Trophoblast cell (in vitro differentiated cells and primary cell): Measurements from ENCODE around the gene PRDM16.

ENCODE experiments used
- DNase-seq, 2 donors: peaks; one replicate each; pipeline ENCODE4 v3.0.0-alpha.2; 2016
- H2AFZ ChIP-seq: 2 replicates; pipeline ENCODE4 v1.6.1; 2013; ENCODE audit warnings: low read length, moderate library complexity, mild to moderate bottlenecking; ENCODE audit not compliant: insufficient read depth, poor library complexity
- H2AK5ac ChIP-seq: 2 replicates; pipeline ENCODE4 v1.6.1; 2013; ENCODE audit warnings: mild to moderate bottlenecking, low read length
- H2BK120ac ChIP-seq: 2 replicates; pipeline ENCODE4 v1.6.1; 2013; ENCODE audit warnings: low read length, mild to moderate bottlenecking, moderate library complexity; ENCODE audit not compliant: insufficient read depth, poor library complexity
- H2BK12ac ChIP-seq: 2 replicates; pipeline ENCODE4 v1.6.1; 2013; ENCODE audit warnings: mild to moderate bottlenecking, low read length, moderate library complexity
- H2BK5ac ChIP-seq: 2 replicates; pipeline ENCODE4 v1.6.1; 2013; ENCODE audit warnings: low read length, low read depth, moderate library complexity, mild to moderate bottlenecking; ENCODE audit not compliant: poor library complexity
- H3K14ac ChIP-seq: 2 replicates; pipeline ENCODE4 v1.6.1; 2013; ENCODE audit warnings: mild to moderate bottlenecking, low read length
- H3K18ac ChIP-seq: 2 replicates; pipeline ENCODE4 v1.6.1; 2013; ENCODE audit warnings: mild to moderate bottlenecking, low read length
- H3K23ac ChIP-seq: 2 replicates; pipeline ENCODE4 v1.6.1; 2013; ENCODE audit warnings: low read length
- H3K27ac ChIP-seq: 2 replicates; pipeline ENCODE4 v1.5.1; 2013; ENCODE audit warnings: low read depth, mild to moderate bottlenecking, inconsistent platforms, low read length, moderate library complexity
- H3K27me3 ChIP-seq: 2 replicates; pipeline ENCODE4 v1.6.1; 2013; ENCODE audit warnings: inconsistent platforms, mild to moderate bottlenecking, low read length, moderate library complexity; ENCODE audit not compliant: insufficient read depth
- H3K36me3 ChIP-seq, 2 experiments: 1 replicate in 1 of 2; 2 replicates in 1 of 2; pipeline ENCODE4 v1.6.1; 2013; ENCODE audit warnings: low read length in 2 of 2, mild to moderate bottlenecking in 2 of 2, moderate library complexity in 1 of 2; ENCODE audit not compliant: insufficient read depth in 2 of 2, control insufficient read depth in 1 of 2
- H3K4ac ChIP-seq: 2 replicates; pipeline ENCODE4 v1.6.1; 2013; ENCODE audit warnings: low read depth, mild to moderate bottlenecking, low read length, moderate library complexity
- H3K4me1 ChIP-seq, 2 experiments: 1 replicate in 1 of 2; 2 replicates in 1 of 2; pipeline ENCODE4 v1.6.1; 2013; ENCODE audit warnings: low read length in 2 of 2, mild to moderate bottlenecking in 2 of 2, moderate library complexity in 1 of 2; ENCODE audit not compliant: insufficient read depth in 2 of 2, control insufficient read depth in 1 of 2
- H3K4me2 ChIP-seq: 2 replicates; pipeline ENCODE4 v1.6.1; 2013; ENCODE audit warnings: inconsistent platforms, mild to moderate bottlenecking, low read length, moderate library complexity
- H3K4me3 ChIP-seq: 2 replicates; pipeline ENCODE4 v1.5.1; 2013; ENCODE audit warnings: mild to moderate bottlenecking, low read depth, low read length, inconsistent platforms
- H3K79me1 ChIP-seq: one replicate; pipeline ENCODE4 v1.6.1; 2013; ENCODE audit warnings: low read length
- H3K79me2 ChIP-seq: 2 replicates; pipeline ENCODE4 v1.6.1; 2013; ENCODE audit warnings: low read length, mild to moderate bottlenecking; ENCODE audit not compliant: control insufficient read depth, insufficient read depth, poor library complexity
- H3K9ac ChIP-seq: 2 replicates; pipeline ENCODE4 v1.6.1; 2013; ENCODE audit warnings: mild to moderate bottlenecking, low read length
- H3K9me3 ChIP-seq: 2 replicates; pipeline ENCODE4 v1.6.1; 2013; ENCODE audit warnings: low read depth, mild to moderate bottlenecking, control low read depth, inconsistent platforms, low read length; ENCODE audit not compliant: insufficient read depth
- H4K12ac ChIP-seq: 2 replicates; pipeline ENCODE4 v1.6.1; 2013; ENCODE audit warnings: low read depth, mild to moderate bottlenecking, low read length, moderate library complexity
- H4K8ac ChIP-seq: 2 replicates; pipeline ENCODE4 v1.6.1; 2013; ENCODE audit warnings: low read depth, mild to moderate bottlenecking, low read length, moderate library complexity
- H4K91ac ChIP-seq: one replicate; pipeline ENCODE4 v1.6.1; 2013; ENCODE audit warnings: low read depth, mild to moderate bottlenecking, low read length, moderate library complexity
- WGBS: extraction: QIAGEN DNeasy Blood & Tissue Kit; methylation state at CpG from one replicate; pipeline ENCODE4 v1.1.7; 2013; ENCODE audit warnings: missing lambda C conversion rate; ENCODE audit not compliant: insufficient read length, insufficient coverage; ENCODE audit errors: extremely low coverage; 5-methylcytosine and 5-hydroxymethylcytosine counted together

The PRDM16 gene

DNA sequence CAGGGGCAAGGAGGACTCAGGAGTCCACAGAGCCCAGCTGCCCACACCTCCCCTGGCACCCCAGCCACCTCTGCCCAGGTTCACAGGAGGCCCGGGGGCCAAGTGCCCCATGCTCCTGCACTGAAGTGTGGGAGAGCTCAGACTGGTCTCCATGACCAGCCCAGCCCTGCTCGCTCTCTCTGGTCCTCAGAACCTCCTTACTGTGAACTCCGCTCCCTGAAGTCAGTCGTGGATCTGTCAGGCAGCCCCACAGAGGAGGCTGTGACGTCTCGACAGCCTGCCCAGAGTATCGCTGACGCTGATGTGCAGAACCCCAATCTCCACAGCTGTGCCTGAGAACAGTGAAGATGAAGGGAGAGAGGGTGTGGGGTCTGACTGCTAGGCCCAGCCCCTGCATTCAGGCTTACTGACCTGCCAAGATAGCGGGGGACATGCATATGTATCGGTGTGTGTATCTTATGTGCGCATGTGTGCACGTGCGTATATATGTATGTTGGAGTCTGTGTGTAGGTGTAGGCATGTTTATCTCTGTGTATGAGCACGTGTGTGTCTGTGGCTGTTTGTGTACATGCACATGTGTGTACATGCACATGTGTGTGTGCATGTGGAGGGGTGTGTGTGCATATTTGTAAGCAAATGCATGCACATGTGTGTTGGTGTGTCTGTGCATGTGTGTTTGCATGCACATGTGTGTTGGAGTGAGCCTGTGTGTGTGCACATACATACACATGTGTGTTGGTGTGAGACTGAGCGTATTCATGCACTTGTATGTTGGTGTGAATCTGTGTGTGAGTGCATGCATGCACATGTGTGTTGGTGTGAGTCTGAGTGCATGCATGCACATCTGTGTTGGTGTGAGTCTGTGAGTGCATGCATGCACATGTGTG is 267.0 kb downstream of the PRDM16 start:
- no peaks in the 10 kb centered on the region for H3K79me1 ChIP-seq
- no peak overlapping the region for H3K4ac ChIP-seq
- H3K27ac ChIP-seq: no peak overlapping the region
- H2BK12ac ChIP-seq: no peak overlapping the region
- no CpG with 5 or more reads among the region's 15 CpGs for WGBS
- no peak overlapping the region for H3K9ac ChIP-seq
- H2AFZ ChIP-seq: no peak overlapping the region
- no peak overlapping the region for H2BK120ac ChIP-seq
- H3K14ac ChIP-seq: no peak overlapping the region
- no peak overlapping the region for H4K91ac ChIP-seq
- no peaks in the 10 kb centered on the region for H3K36me3 ChIP-seq
- H3K4me2 ChIP-seq: no peak overlapping the region
- H3K18ac ChIP-seq: no peak overlapping the region
- no peak overlapping the region for H4K12ac ChIP-seq
- H3K23ac ChIP-seq: no peak overlapping the region
- peaks cover 0 to 1% of the 10 kb centered on the region in 2 experiments for H3K4me1 ChIP-seq
- no peak overlapping the region for H2AK5ac ChIP-seq
- H2BK5ac ChIP-seq: no peak overlapping the region
- H3K4me3 ChIP-seq: peak overlapping the region; percentile 11
- DNase-seq: no peak
- H3K79me2 ChIP-seq: no peaks in the 10 kb centered on the region
- H3K27me3 ChIP-seq: no peaks in the 10 kb centered on the region
- peaks cover 14% of the 10 kb centered on the region for H3K9me3 ChIP-seq
- H4K8ac ChIP-seq: no peak overlapping the region

DNA sequence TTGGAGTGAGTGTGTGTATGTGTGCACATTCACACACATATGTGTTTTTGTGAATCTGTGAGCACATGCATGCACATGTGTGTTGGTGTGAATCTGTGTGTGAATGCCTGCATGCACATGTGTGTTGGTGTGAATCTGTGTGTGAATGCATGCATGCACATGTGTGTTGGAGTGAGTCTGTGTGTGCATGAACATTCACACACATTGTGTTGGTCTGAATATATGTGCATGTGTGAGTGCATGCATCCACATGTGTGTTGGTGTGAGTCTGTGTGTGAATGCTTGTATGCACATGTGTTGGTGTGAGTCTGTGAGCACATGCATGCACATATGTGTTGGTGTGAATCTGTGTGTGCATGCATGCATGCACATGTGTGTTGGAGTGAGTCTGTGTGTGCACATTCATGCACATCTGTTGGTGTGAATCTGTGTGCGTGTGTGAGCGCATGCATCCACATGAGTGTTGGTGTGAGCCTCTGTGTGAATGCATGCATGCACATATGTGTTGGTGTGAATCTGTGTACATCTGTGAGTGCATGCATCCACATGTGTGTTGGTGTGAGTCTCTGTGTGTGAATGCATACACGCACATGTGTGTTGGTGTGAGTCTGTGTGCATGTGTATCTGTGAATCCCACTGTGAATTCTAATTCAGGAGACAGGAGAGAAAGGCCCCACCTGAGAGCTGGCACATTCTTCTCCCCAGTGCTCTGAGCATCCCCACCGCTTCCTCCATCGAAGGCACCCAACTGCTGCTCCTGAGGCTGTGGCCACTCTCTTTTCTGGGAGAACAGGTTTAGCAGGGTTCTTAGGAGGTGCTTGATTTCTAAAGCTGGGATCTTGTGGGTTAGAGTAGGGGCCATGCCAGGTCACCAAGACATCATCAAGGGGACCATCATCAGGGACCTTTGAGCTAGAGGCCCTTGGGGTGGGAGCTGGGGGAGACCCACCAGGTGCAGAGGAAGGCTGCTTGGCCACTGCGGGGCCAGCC is 267.9 kb downstream of the PRDM16 start:
- WGBS: no CpG with 5 or more reads among the region's 6 CpGs
- H4K12ac ChIP-seq: no peak overlapping the region

DNA sequence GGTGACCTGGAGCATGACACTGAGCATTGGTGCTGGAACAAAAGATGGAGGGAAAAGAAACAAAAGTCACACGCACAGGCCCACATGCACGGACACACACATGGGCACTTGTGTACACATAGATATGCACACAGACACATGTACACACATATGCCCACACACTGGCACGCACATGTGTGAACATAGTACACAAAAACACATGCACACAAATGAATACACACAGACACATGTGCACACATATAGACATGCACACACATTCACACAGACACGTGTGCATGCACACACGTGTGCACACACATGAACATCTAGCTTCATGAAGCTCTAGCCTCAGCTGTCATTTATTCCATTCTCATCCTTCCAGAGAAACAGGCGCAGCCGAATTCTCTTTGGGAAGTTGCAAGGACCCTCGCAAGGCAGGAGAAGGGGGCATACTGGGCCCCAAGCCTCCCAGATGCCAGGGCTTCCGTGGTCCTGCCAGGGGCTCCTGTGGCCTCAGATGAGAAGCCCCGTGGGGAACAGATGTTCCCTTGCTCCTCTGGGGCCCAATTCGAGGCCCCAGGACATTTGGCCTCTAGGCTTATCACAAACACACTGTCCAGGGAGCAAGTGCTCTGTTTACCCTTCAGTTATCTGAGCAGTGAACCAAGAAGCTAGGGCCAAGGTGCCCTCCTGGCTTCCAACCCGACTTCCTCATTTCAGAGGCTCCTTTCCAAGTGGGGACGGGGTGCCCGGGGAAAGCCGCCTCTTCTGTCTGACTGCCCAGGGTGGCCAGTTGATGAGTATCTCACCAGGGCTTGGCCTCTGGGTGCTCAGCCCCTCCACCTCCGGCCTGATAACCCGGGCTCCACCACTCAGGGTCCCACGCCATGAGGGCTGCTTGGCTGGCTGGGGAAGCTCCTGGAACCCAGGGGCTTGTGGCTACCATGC is 269.1 kb downstream of the PRDM16 start:
- H2BK120ac ChIP-seq: no peak overlapping the region
- no peak overlapping the region for H2AK5ac ChIP-seq
- no peak overlapping the region for H3K23ac ChIP-seq
- no peak overlapping the region for H3K4ac ChIP-seq
- H3K27me3 ChIP-seq: no peaks in the 10 kb centered on the region
- WGBS: no CpG with 5 or more reads among the region's 18 CpGs
- H4K8ac ChIP-seq: no peak overlapping the region
- no peak overlapping the region for H2BK12ac ChIP-seq
- no peak overlapping the region for H4K12ac ChIP-seq
- DNase-seq: no peak
- no peaks in the 10 kb centered on the region for H3K79me2 ChIP-seq
- H3K9me3 ChIP-seq: peaks cover 23% of the 10 kb centered on the region
- no peak overlapping the region for H2AFZ ChIP-seq
- H3K4me1 ChIP-seq: no peaks in the 10 kb centered on the region
- no peaks in the 10 kb centered on the region for H3K36me3 ChIP-seq
- H3K14ac ChIP-seq: no peak overlapping the region
- no peak overlapping the region for H3K18ac ChIP-seq
- H4K91ac ChIP-seq: no peak overlapping the region
- no peak overlapping the region for H3K4me3 ChIP-seq
- H3K4me2 ChIP-seq: no peak overlapping the region
- no peaks in the 10 kb centered on the region for H3K79me1 ChIP-seq
- H3K27ac ChIP-seq: no peak overlapping the region
- H2BK5ac ChIP-seq: no peak overlapping the region
- H3K9ac ChIP-seq: no peak overlapping the region

More for the DNA sequence above, 267.9 kb downstream of the PRDM16 start:
- Histone ChIP-seq H2BK12ac (no peak overlapping the region), H2AFZ (no peak overlapping the region), H3K23ac (peak overlapping the region; percentile 55), H3K27me3 (no peaks in the 10 kb centered on the region), H3K27ac (no peak overlapping the region), H3K9me3 (peaks cover 21% of the 10 kb centered on the region), H3K79me1 (no peaks in the 10 kb centered on the region), H3K4me2 (no peak overlapping the region), H2BK120ac (no peak overlapping the region), H2AK5ac (no peak overlapping the region), H3K4me1 (no peaks in the 10 kb centered on the region), H3K36me3 (no peaks in the 10 kb centered on the region), H2BK5ac (no peak overlapping the region), H3K79me2 (no peaks in the 10 kb centered on the region), H4K8ac (no peak overlapping the region), H3K9ac (no peak overlapping the region), H3K18ac (no peak overlapping the region), H3K4me3 (peak overlapping the region; percentile 11), H3K4ac (no peak overlapping the region), H3K14ac (no peak overlapping the region), H4K91ac (no peak overlapping the region)
- DNase-seq: no peak

DNA sequence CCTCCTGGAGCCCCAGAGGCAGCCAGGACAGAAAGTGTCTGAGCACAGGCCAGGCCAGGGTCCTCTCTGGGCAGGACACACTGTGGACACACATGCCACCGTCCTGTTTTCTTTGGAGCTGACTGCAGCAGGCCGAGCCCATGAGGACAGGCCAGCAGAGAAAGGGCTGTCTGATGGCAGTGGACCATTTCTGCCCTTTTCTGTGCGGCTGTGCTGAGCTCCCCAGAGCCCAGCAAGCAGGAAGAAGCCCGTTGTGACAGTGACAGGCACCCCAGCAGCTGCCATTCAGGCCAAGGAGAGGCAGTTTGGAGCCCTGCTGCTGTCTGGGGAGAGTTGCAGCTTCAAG is 269.7 kb downstream of the PRDM16 start:
- H3K4me3 ChIP-seq: no peak overlapping the region
- H3K9ac ChIP-seq: no peak overlapping the region
- peaks cover 23% of the 10 kb centered on the region for H3K9me3 ChIP-seq
- H3K14ac ChIP-seq: no peak overlapping the region
- H4K8ac ChIP-seq: no peak overlapping the region
- H2BK5ac ChIP-seq: no peak overlapping the region
- no peaks in the 10 kb centered on the region for H3K79me2 ChIP-seq
- H2AFZ ChIP-seq: no peak overlapping the region
- no peak for DNase-seq
- no peak overlapping the region for H2AK5ac ChIP-seq
- H4K91ac ChIP-seq: no peak overlapping the region
- H4K12ac ChIP-seq: no peak overlapping the region
- no peaks in the 10 kb centered on the region for H3K36me3 ChIP-seq
- no peak overlapping the region for H3K27ac ChIP-seq
- H3K4me2 ChIP-seq: no peak overlapping the region
- H3K27me3 ChIP-seq: no peaks in the 10 kb centered on the region
- H3K18ac ChIP-seq: no peak overlapping the region
- H3K4ac ChIP-seq: no peak overlapping the region
- no peaks in the 10 kb centered on the region for H3K4me1 ChIP-seq
- H3K79me1 ChIP-seq: no peaks in the 10 kb centered on the region
- H2BK12ac ChIP-seq: no peak overlapping the region
- H2BK120ac ChIP-seq: no peak overlapping the region
- H3K23ac ChIP-seq: no peak overlapping the region
- WGBS: no CpG with 5 or more reads among the region's 4 CpGs
